ENCODE measurements around the gene NHLRC2. TPM values are rescaled to one million over a fixed set of nuclear protein-coding genes. Genes with fewer than 3 reads are reported as not detected.
"Not testable (repeated sequence)": the region's sequence is repeated elsewhere in the genome, so short reads cannot be mapped to it uniquely, and the experiment has no call there.

The NHLRC2 gene
- polyA plus RNA-seq (ENCODE audit: insufficient read length in 12 of 12): 10 to 100 TPM in 11 of 12 donors, not detected in 1; 12.1 to 24.0 (median 15.2) TPM
- long read RNA-seq, donor 1, full-length matches to known transcripts: 2 of 2 reads
- long read RNA-seq, donor 1, partial matches to known transcripts: 0 of 2 reads
- long read RNA-seq, donor 1, other reads (novel, unspliced or antisense): 0 of 2 reads
- long read RNA-seq, donor 2, full-length matches to known transcripts: 6 of 6 reads
- long read RNA-seq, donor 2, partial matches to known transcripts: 0 of 6 reads
- long read RNA-seq, donor 2, other reads (novel, unspliced or antisense): 0 of 6 reads
- long read RNA-seq, donor 3: 0 reads
- long read RNA-seq, donor 4: 0 reads
- long read RNA-seq, donor 5: 0 reads
- long read RNA-seq, donor 6, full-length matches to known transcripts: 1 of 1 reads
- long read RNA-seq, donor 6, partial matches to known transcripts: 0 of 1 reads
- long read RNA-seq, donor 6, other reads (novel, unspliced or antisense): 0 of 1 reads
- long read RNA-seq, donor 7, full-length matches to known transcripts: 2 of 2 reads
- long read RNA-seq, donor 7, partial matches to known transcripts: 0 of 2 reads
- long read RNA-seq, donor 7, other reads (novel, unspliced or antisense): 0 of 2 reads
- long read RNA-seq, donor 8, full-length matches to known transcripts: 4 of 4 reads
- long read RNA-seq, donor 8, partial matches to known transcripts: 0 of 4 reads
- long read RNA-seq, donor 8, other reads (novel, unspliced or antisense): 0 of 4 reads
- long read RNA-seq, donor 9, full-length matches to known transcripts: 1 of 1 reads
- long read RNA-seq, donor 9, partial matches to known transcripts: 0 of 1 reads
- long read RNA-seq, donor 9, other reads (novel, unspliced or antisense): 0 of 1 reads
- long read RNA-seq, donor 10, full-length matches to known transcripts: 5 of 5 reads
- long read RNA-seq, donor 10, partial matches to known transcripts: 0 of 5 reads
- long read RNA-seq, donor 10, other reads (novel, unspliced or antisense): 0 of 5 reads
- long read RNA-seq, donor 11, full-length matches to known transcripts: 3 of 3 reads
- long read RNA-seq, donor 11, partial matches to known transcripts: 0 of 3 reads
- long read RNA-seq, donor 11, other reads (novel, unspliced or antisense): 0 of 3 reads

- DNase-seq: peak; percentile 87
Measured at GRCh38 chr10:113854013-113854760, at the start of gene NHLRC2, which contains the start of gene DCLRE1A. Gene NHLRC2 (plus strand): TSS chr10:113854661. CDS start chr10:113854873, 212 bp downstream. Gene DCLRE1A (minus strand): TSS chr10:113854082. CDS start chr10:113853182, 900 bp downstream.

- no peak for DNase-seq
Measured at GRCh38 chr10:113806503-113806902, 48.0 kb upstream of the NHLRC2 start.

DNA sequence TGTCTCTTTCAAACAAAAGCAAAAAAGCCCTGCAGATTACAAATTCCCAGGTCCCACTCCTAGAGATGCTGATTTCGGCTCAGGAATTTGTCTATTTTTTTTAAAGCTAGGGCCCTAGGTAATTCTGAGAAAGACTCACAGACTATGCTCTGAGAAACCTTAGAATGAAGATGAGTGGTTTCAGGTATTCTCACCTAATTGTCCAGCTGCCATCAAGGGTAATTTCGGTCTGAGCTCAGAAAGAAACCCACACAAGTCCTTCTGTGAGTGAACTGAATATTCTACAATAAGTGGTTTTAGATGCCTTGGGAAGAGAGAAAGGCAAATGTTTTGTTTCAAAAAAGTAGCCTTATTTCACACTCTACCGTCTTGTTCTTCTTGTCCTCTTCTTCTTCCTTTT, 46.3 kb upstream of the NHLRC2 start:
- no peak for DNase-seq

- DNase-seq: not testable (repeated sequence)
Measured at GRCh38 chr10:113814700-113815099, 39.8 kb upstream of the NHLRC2 start.

DNA sequence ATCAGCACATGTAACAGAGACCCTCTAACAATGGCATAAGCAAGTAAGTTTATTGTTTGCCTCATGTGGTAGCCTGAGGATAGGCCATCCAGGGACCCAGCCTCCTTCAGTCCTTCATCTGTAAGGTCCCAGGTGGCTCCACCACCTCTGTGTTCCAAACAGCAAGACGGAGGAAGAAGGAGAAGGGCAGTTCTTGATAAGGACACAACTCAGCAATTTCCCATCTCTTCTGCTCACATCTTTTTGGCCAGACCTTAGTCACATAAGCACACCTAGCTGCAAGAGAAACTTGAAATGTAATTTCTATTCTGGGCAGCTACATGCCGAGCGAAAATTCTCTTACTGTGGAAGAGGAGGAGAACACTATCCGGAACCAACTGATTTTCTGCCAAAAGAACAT, 34.5 kb upstream of the NHLRC2 start:
- no peak for DNase-seq

DNA sequence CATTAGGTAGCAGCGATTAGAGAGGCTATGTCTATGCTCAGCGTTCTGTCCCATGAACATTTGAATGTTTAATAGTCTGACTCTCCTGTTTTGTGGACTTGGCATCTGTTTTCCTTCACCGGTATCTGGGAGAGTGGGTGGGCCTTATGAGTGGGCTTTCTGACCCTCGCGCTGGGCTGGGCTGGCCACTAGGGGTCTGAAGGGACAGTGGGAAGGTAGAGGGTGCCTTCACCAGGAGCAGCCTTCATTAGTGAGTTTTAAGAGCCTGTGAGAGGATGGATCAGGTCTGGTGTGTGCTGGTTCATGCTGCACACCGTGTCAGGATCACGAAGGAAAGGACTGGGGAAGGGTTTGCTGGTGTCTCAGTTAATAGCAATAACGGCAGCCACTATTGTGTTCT, 34.0 kb upstream of the NHLRC2 start:
- DNase-seq: no peak

DNA sequence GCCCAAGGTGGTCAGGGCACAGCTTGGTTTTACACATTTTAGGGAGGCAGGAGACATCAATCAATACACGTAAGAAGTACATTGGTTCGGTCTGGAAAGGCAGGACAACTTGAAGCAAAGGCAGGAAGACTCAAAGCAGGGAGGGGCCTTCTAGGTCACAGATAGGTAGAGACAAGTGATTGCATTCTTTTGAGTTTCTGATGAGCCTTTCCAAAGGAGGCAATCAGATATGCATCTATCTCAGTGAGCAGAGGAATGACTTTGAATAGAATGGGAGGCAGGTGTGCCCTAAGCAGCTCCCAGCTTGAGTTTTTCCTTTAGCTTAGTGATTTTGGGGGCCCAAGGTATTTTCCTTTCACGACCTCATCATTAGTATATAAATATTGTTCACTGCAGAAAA, 33.2 kb upstream of the NHLRC2 start:
- DNase-seq: not testable (repeated sequence)

- no peak for DNase-seq
Measured at GRCh38 chr10:113822174-113822573, 32.3 kb upstream of the NHLRC2 start.

- no peak for DNase-seq
Measured at GRCh38 chr10:113823389-113823788, 31.1 kb upstream of the NHLRC2 start.

GRCh38 chr10:113825791-113826190, 28.7 kb upstream of the NHLRC2 start:
- DNase-seq: no peak

DNA sequence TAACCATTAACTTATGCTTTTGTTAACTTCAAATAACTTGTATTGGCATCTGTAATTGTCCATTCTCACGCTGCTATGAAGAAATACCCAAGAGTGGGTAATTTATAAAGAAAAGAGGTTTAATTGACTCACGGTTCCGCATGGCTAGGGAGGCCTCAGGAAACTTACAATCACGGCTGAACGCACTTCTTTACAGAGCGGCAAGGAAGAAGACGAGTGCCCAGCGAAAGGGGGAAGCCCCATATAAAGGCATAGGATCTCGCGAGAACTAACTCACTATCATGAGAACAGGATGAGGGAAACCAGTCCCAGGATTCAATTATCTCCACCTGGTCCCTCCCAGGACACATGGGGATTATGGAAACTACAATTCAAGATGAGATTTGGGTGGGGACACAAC, 25.9 kb upstream of the NHLRC2 start:
- not testable (repeated sequence) for DNase-seq

DNA sequence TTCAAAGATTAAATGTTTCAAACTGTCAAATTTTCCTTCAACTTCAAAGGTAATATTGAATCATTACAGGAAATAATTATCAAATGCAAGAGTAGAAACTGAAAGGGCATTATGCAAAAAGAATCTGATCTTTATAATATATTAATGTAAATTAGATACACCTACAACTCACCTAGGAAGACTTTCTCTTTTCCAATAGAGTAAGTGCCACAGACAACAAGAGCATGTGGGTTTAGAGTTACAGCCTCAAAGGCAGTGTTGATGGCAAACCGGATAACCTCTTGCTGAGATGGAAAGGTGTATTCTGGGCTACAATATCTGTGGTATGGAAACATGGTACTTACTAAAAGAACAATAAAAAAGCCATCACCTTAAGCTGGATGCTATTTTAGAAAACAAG, 12.3 kb upstream of the NHLRC2 start:
- no peak for DNase-seq

GRCh38 chr10:113843972-113844485, 10.4 kb upstream of the NHLRC2 start:
- no peak for DNase-seq

DNA sequence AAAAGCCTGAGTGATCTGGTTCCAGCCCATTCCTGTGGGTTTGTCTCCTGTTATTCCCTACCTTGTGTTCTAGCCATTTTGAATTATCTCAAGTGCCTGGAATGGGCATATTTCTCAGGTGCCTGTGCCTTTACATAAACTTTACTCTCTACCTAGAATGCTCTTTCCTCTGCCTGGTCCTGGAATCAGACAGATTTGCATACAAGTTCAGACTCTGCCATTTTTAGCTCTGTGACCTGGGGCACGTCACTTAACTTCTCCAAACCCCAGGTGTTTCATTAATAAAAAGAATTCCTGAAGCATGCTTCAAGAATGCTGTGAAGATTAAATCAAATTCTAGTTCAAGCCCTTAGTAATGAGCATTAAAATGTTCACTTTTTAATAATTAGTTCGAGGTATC, 8.4 kb upstream of the NHLRC2 start:
- DNase-seq: no peak

- no peak for DNase-seq
Measured at GRCh38 chr10:113849140-113849803, 5.2 kb upstream of the NHLRC2 start.

- no peak for DNase-seq
Measured at GRCh38 chr10:113849946-113850345, 4.5 kb upstream of the NHLRC2 start.

- DNase-seq: no peak
Measured at GRCh38 chr10:113853578-113854012, 866 bp upstream of the NHLRC2 start.

DNA sequence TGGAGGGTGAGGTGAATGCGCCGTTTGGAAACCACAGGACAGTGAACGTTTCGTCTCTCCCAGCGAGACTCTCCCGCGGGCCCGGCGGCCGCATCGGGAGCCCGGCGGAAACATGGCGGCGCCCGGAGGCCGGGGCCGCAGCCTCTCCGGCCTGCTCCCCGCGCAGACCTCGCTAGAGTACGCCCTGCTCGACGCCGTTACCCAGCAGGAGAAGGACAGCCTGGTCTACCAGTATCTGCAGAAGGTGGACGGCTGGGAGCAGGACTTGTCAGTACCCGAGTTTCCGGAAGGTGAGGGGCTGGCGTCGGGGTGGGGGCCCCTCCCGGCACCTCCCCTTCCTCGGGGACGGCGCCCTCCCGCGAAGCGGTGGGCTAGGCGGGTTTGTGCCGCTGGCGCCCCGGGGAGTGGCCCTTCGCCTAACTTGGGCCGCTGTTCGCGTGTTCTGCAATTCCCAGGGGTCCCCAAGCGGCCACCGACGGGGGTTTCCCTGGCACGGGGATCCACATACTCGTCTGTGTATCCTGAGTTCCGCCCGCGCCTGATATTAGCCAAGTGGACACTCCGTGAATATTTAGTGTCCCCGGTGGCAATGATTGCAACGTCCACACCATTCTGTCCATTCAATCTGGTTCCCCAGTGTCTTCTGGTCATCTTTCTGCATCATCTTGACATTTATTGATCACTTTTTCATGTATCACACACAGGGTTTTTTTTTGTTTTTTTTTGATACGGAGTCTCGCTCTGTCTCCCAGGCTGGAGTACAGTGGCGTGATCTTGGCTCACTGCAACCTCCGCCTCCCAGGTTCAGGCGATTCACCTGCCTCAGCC, 514 bp downstream of the NHLRC2 start:
- peak; percentile 62 for DNase-seq

DNA sequence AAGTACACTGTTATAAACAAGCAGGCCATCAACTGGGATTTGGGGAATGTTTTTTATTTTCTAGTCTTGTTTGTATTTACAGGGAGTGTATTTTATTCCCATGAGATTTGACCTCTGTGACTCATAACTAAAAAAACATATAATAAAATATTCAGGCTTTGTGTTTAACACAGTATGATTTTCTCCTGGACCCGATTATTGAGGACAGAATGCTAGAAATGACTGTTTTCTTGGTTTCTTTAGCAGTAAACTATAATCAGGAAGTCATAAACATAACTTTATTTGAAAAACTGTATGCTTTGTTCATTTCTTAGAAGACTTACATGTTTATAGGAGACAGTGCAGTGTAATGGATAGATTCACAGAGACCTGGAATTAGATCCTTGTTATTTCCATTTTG, 2.1 kb downstream of the NHLRC2 start:
- DNase-seq: no peak

- DNase-seq: no peak
Measured at GRCh38 chr10:113857210-113857609, 2.7 kb downstream of the NHLRC2 start.
